ENCODE data around the gene FLOT1. TPM values are rescaled to one million over a fixed set of nuclear protein-coding genes. Genes with fewer than 3 reads are reported as not detected.

FLOT1 gene
- total and polyA plus RNA-seq, 2 donors (not counting 1 experiment from before 2014, with no cell fraction given), result 71.2 to 79.4 TPM

GRCh38 chr6:30682143-30683117, 60.1 kb downstream of the FLOT1 start:
- Histone ChIP-seq H2AFZ (ENCODE audit: insufficient read depth, low read depth, low read length, poor library complexity, severe bottlenecking) (peak overlapping the region; percentile 61), H3K27ac (ENCODE audit: low read length in 2 of 2) (peak overlapping the region; percentile 57 to 97), H4K20me1 (ENCODE audit: control insufficient read depth, insufficient read depth, low read length, poor library complexity, severe bottlenecking) (peaks cover 86% of the 10 kb centered on the region), H3K27me3 (replicated peaks in 1 of 4; ENCODE audit: control extremely low read depth in 1 of 4, control insufficient read depth in 3 of 4, insufficient read depth in 4 of 4, low read length in 3 of 4) (no peaks in the 10 kb centered on the region), H3K4me1 (ENCODE audit: control insufficient read depth in 2 of 2, insufficient read depth in 2 of 2, low read length in 2 of 2) (peaks cover 39 to 42% of the 10 kb centered on the region in 2 donors), H3K9ac (ENCODE audit: low read length) (peak overlapping the region; percentile 98), H3K4me2 (replicated peaks; ENCODE audit: low read depth, low read length, poor library complexity, severe bottlenecking) (peak overlapping the region; percentile 100), H3K9me3 (ENCODE audit: control extremely low read depth in 1 of 3, control insufficient read depth in 2 of 3, insufficient read depth in 1 of 3, low read length in 2 of 3) (no peaks in the 10 kb centered on the region), H3K36me3 (replicated peaks in 1 of 2; ENCODE audit: control extremely low read depth in 1 of 2, control insufficient read depth in 1 of 2, extremely low read depth in 1 of 2, insufficient read depth in 2 of 2, low read length in 1 of 2) (peaks cover 0 to 40% of the 10 kb centered on the region in 2 experiments), H3K4me3 (ENCODE audit: control extremely low read depth in 1 of 5, extremely low read depth in 1 of 5, insufficient read depth in 1 of 5, low read depth in 2 of 5, low read length in 4 of 5) (peak overlapping the region; percentile 91 to 100 (median 97)), H3K79me2 (ENCODE audit: control insufficient read depth, insufficient read depth, low read length) (peaks cover 94% of the 10 kb centered on the region)
- Mint-ChIP-seq H3K4me3 (peak overlapping the region; percentile 97), H3K9me3 (ENCODE audit: insufficient read depth) (no peaks in the 10 kb centered on the region), H3K27ac (peak overlapping the region; percentile 99), H3K4me1 (peaks cover 60% of the 10 kb centered on the region), H3K27me3 (no peaks in the 10 kb centered on the region)
- peak; percentile 58 for ATAC-seq (ENCODE audit: low read depth)
- ChIA-PET POLR2A (interaction anchor here (0.6 to 8.7 kb wide), 6 partner anchors 10 to 844 kb away, joined by 3 to 216 read pairs (median 5); partner anchors contain the start of genes DHX16, MDC1, MRPS18B and PPP1R10), CTCF (interaction anchor here (0.6 to 19.8 kb wide), 8 partner anchors 8 to 199 kb away, joined by 3 to 963 read pairs (median 4); partner anchors contain the start of genes ATAT1, DHX16, MDC1 and NRM)
- WGBS (ENCODE audit: insufficient coverage), result 1% methylated on average over 6 of the region's 11 CpGs
- peak; percentile 96 for DNase-seq
- intact Hi-C loops (cut with micrococcal nuclease), result loop anchor here (1.0 kb wide), 4 partner anchors 8 to 65 kb away; partner anchors contain the start of genes DHX16, MDC1, MRPS18B and NRM
- TF ChIP-seq CTCF (IDR thresholded peaks at IDR 0.05), result no peak
- no peak for TF ChIP-seq EZH2 (IDR thresholded peaks at IDR 0.05; ENCODE audit: borderline replicate concordance, insufficient read depth, low read depth, low read length, poor library complexity, severe bottlenecking)

All from B cell (primary cell).